Erythroblast (primary cell): ENCODE results near the gene FKBP2.

ENCODE experiments used
- DNase-seq, 2 experiments: peaks; one replicate each; lab custom pipeline; 2025; lab: John Stamatoyannopoulos, UW
- GATA1 ChIP-seq: IDR thresholded peaks from 2 replicates; pipeline ENCODE4 v1.6.1; 2011; ENCODE audit warnings: low read depth, mild to moderate bottlenecking, control low read depth, low read length, moderate library complexity
- POLR2A ChIP-seq: IDR thresholded peaks from 2 replicates; pipeline ENCODE4 v1.6.1; 2011; ENCODE audit warnings: mild to moderate bottlenecking, low read length

Gene FKBP2

DNA sequence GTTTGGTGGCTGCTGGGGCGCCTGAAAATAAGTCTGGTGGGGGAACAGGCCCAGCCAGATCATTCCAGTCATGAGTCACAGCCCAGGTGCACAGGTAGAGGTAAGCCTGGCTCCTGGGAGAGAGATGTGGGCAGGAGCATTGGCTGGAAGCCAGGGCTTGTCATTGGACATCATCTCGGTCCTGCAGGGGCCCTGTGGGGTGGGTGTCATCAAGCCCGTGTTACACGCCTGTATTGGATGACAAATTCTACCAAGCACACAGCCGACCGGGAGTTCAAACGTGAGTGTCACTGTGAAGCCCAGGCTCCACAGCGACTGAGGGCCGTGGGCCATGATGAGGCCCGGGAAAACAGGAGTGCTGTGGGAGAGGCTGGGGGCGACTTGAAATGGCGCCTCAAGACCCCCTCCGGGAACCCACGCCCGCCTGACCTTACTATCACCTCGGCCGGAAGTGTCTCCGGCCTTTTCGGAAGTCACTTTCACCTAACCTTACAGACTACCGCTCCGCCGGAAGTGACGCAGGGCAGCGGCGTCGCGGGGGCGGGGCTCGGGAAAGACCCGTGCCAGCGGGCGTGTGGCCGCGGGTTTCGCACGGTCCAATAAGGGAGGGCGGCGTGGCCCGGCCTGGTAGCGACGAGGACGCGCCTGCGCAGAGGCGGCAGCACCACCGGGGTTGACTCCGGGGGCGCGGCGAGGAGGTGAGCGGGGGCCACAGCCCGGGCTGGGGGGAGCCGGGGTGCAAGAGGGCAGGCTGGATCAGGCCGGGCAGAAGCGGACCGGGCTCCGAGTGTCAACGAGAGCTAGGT is at the start of gene FKBP2:
Gene FKBP2, plus strand, starts transcription at position 661 of the 806 bp plus-strand sequence. CDS start 1,293 bp downstream, outside the sequence.
- peak; percentile 99 for DNase-seq
- TF ChIP-seq POLR2A = peak; percentile 96
- TF ChIP-seq GATA1 = no peak

DNA sequence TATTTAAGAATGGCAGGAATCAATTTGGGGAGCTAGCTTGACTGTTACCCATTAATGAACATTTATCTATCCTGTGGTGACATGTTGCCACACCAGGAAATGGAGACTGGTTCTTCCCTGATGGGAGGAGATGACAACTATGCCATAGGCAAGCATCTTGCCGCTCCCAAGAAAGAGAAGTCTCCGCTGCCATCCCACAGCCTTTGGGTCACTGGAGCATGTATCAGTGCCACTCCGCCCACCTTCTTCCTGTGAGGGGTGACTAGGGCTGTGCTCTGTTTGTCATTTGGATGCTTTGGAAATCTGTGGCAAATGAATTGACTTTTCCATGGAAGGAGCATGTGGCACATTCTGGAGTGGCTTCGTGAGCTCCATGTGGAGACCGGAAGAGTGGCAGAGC is 48.5 kb upstream of the FKBP2 start:
- no peak for DNase-seq
- TF ChIP-seq GATA1 (no peak), POLR2A (no peak)

DNA sequence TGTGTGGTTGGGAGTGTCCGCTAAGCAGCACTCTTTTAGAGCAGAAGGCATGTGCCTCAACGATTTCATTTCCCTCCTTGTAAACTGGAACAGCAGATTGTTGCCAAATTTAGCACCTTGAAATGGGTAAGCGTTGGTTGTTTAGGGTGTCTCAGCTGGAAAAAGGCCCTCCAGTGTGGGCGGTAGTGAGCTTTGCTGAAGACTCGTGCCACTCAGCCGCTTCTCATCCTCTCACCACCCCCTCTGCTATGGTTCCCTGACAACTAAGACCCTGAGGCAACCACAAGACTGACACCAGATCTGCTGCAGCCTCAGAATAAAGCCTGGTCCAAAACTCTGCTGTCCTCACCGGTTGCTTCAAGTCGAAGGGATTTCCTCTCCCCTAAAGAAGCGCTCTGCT is 44.3 kb upstream of the FKBP2 start:
- TF ChIP-seq GATA1 (no peak), POLR2A (no peak)
- no peak for DNase-seq

DNA sequence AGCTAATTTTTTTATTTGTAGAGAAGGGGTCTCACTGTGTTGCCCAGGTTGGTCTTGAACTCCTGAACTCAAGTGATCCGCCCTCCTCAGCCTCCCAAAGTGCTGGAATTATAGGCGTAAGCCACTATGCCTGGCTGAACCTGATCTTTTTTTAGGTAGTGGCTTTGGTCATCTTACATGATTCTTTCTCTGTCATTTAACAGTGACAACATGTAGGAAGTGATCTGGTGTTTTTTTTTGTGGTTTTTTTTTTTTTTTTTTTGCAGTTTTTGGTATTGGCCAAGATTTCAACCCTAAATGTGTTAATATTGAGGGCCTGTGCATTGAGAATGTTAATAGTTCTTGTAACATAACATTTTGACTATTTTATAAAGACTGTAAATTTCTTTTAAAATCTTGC is 42.4 kb upstream of the FKBP2 start:
- no peak for DNase-seq
- TF ChIP-seq GATA1 (no peak), POLR2A (no peak)

DNA sequence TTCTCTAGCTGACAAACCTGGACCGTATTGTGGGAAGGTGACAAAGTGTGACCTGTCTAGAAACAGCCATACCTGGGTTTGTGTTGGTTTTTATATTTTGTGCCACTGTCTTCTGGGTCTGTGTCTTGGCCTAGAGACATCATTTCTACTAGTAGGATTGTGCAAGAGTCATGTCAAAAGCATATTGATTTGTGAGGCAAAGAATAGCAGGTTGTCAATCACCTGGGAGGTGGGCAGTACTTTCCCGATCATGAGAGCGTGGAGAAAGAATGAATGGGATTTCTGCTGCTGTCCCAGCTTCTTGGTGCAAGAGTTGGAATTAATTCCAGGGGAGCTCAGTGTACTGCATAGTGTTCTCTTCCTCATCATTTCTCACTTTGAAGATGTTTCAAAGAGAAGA is 39.4 kb upstream of the FKBP2 start:
- DNase-seq = no peak
- no peak for TF ChIP-seq POLR2A
- TF ChIP-seq GATA1 = no peak

DNA sequence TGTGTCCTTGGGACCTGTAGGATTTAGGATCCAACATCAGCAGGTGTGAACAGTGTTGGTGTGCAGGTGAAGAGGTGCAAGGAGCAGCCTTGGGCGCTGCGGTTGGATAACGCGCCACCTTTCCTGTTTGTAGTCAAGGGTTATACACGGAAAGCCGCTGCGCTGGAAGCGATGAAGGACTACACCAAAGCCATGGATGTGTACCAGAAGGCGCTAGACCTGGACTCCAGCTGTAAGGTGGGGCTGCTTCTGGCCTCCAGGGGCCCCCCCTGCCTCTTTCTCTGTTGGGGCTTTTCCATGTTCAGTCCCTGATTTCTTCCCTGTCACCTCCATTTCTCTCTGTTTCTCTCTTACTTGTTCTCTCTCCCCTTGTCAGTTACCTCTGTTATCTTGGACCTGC is 37.9 kb upstream of the FKBP2 start:
- TF ChIP-seq POLR2A (no peak), GATA1 (no peak)
- no peak for DNase-seq

DNA sequence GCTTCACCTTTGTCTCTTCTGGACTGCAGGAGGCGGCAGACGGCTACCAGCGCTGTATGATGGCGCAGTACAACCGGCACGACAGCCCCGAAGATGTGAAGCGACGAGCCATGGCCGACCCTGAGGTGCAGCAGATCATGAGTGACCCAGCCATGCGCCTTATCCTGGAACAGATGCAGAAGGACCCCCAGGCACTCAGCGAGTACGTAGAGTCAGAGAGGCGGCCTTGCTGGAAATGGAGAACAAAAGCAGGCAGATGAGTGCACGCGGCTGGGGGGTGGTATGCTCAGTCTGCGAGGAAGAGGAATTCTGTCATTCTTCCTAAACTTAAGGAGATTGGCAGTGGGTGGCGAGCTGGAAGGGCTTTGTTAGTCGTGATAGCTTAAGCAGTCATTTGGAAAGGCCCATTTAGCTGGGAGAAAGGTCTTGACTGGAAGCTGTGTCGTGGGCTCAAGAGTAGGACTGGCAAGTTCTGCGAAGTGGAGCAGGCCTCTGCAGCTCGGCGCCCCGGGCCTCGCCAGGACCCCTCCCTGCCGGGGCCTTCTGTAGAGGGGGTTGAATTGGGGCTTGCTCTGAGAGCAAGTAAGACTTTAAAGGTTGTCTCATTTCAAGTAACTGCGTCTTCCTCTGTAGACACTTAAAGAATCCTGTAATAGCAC is 37.3 kb upstream of the FKBP2 start:
- TF ChIP-seq POLR2A (no peak), GATA1 (no peak)
- no peak for DNase-seq

DNA sequence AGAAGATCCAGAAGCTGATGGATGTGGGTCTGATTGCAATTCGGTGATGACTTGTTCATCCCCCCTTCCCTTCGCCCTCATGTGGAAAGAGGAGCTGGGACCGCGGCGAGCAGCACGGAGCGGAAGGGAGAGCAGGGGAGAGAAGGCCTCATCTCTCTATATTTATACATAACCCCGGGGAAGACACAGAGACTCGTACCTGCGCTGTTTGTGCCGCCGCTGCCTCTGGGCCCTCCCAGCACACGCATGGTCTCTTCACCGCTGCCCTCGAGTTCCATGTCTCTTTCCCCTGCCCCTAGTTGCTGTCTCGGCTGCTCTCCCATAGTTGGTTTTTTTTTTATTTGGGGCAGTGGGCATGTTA is 36.8 kb upstream of the FKBP2 start:
- no peak for TF ChIP-seq POLR2A
- TF ChIP-seq GATA1 = no peak
- no peak for DNase-seq

DNA sequence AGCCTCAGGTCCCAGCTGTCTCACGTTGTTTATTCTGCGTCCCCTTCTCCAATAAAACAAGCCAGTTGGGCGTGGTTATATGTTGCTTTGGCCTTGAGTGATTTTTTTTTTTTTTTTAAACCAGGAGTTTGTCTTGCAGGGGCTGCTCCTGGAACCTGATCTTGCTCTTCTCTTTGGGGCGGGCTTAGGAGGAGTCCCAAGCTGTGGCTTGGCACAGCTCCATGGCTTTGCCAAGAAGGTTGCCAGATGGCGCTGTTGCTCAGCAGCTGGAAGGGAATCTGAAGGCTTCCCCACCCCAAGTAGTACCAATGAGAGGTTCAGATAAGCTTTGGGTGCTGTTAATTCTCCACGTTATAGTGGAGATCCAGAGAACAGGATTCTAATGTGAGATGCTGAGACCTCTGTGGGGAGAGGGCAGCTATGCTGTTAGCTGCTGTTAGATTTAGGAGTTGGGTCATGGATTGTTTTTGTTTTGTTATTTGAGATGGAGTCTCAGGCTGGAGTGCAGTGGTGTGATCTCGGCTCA is 36.4 kb upstream of the FKBP2 start:
- TF ChIP-seq GATA1 (no peak), POLR2A (no peak)
- DNase-seq = peak; percentile 96 to 97

DNA sequence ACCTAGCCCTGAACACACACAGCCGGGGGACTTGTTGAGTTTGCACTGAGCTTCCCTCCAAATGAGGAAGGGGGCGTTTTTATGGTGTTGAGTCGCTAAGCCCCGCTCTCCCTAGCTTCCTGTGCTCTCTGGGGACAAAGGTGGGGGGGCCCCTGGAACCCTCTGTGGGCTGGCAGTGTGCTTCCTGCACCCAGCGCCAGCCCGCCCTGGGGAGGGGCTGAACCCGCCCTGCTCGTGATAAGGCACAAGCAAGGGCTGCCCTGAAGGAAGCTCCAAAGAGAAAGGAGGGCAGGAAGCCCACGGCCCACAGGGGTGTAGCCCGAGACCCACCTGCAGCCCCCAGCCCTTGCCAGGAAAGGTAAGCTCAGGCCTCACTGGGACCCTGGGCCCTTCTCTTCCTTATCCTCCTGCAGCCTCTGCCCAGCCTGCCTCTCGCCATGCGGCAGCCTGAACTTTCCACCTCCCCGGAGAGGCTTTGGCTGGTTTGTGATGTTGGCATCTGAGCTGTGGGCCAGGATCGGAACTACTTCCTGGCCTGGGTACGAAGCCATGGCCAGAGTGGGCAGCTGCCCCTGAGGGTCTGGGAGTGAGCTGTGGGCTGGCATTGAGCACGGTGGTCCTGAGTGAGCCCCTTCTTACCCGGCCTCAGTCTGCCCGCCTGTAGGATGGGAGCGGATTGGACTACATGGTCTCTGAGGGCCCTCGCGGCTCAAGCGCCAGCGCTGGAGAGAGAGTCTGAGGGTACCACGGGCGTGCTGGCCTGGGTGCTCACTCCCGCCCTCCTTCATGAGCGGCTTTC is 34.2 kb upstream of the FKBP2 start, which contains the start of gene FERMT3:
Gene FERMT3, plus strand, starts transcription at position 265 of the 799 bp plus-strand sequence. CDS start 644 bp downstream, outside the sequence.
- peak; percentile 81 for TF ChIP-seq POLR2A
- no peak for TF ChIP-seq GATA1
- peak; percentile 83 to 86 for DNase-seq

DNA sequence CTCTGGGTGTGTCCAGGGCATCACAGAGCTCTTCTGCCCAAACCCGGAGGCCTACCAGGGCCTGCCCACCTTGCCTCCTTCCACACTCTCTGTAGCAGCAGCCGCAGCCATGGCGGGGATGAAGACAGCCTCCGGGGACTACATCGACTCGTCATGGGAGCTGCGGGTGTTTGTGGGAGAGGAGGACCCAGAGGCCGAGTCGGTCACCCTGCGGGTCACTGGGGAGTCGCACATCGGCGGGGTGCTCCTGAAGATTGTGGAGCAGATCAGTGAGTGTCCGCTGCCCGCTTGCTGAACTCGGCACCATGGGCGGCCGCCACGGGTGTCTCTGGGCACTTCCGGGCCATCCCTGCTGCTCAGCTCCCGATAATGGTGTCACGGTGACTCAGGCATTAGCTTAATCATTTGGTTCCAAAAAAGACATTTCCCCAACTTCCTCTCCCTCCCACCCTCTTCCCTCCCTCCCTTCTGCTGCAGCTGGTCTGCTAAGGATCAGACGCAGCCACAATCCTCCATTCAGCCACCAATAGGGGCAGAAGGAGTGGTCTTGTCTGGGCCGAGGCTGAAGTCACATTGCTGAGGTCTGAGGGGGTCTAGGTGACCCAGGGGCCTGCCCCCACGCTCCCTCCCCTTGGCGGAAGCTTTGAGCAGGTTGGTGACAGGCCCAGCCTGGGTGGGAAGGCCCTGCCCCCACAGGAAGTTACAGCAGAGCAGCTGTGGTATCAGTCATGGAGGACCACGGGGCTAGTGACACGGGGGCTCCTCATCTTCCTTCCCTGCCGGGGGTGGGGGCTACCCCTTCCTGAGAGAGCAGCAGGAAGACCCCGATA is 33.4 kb upstream of the FKBP2 start:
- no peak for TF ChIP-seq GATA1
- TF ChIP-seq POLR2A = peak; percentile 80
- DNase-seq = peak; percentile 91 to 93

DNA sequence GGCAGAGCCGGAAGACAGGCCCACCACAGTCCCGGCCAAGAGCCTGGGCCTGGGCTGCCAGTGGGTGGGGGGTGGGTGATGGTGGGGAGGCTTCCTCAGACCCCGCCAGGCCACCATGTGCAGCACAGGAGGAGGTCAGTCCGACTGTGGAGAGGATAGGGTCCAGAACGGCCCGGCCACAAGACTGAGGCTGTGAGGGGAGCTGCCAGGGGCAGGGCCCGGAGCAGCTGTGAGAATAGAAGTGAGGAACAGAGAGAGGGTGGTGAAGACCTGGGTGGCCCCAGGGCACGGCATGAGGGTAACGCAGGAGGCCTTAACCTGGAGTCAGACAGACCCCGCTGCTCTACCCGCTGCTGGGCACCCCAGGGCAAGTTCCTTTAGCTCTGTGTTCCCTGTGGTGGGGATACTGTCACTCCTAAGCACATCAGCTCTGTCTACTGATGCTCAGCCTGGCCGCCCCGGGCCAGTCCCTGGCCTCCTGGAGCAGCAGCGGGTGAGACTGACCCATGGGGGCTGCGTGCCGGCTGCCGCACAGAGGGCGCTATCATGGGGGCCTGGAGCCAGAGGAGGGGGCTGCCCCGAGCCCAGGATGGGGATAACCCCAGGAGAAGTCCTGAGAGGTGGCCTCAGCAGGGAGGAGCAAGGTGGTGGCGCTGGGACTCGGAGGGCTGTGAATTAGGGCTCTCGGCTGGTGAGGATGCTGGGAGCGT is 32.7 kb upstream of the FKBP2 start:
- TF ChIP-seq POLR2A = no peak
- TF ChIP-seq GATA1 = no peak

More for the DNA sequence above, 32.7 kb upstream of the FKBP2 start:
- no peak for DNase-seq
